Occipital lobe (tissue), 2 donors: ENCODE measurements around the gene LTO1. TPM values are rescaled to one million over a fixed set of nuclear protein-coding genes. Genes with fewer than 3 reads are reported as not detected.
"Not testable (repeated sequence)": the region's sequence is repeated elsewhere in the genome, so short reads cannot be mapped to it uniquely, and the experiment has no call there.

Experiments
- DNase-seq: peaks from one replicate; lab custom pipeline; 2025; lab: John Stamatoyannopoulos, UW
- total RNA-seq: library from RNA; depleted of rRNA; stranded (reverse); fragments of >200 nt; gene quantifications from one replicate; pipeline ENCODE4 v1.2.3, GENCODE V29; 2014

Gene LTO1
- total RNA-seq, 1 donor from 2014 or later: 17.9 TPM

DNA sequence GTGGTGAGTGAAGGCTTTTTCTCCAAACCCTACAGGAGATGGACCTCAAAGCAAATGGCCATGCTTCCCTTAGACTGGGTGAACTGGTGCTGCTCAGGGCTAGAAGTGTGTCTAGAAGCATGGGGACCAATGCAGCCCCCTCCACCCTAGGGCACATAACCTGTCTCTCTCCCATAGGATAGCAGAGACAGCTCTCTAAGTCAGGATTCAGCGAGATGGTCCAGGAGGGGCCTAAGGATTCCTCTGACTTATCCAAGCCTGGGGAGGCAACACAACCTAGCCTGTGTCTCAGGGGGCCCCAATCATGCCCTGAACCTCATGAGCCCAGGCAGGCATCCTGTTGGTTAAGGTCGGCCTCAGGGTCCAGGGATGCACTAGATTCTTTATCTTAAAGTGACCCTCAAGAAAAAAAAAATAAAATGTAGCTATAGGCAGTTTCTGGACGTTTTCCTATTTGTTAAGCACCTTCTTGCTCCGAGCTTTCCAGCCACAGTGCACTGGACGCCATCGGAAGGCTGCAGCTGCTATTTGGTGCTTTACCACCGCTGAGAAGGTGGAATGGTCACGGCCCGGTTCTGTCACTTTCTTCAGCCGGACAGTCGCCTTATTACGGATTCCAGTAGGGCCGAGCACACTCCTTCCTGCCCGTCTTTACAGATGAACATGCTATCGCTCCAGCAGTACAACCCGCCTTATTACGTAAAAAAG, 39.2 kb downstream of the LTO1 start:
- DNase-seq: no peak

DNA sequence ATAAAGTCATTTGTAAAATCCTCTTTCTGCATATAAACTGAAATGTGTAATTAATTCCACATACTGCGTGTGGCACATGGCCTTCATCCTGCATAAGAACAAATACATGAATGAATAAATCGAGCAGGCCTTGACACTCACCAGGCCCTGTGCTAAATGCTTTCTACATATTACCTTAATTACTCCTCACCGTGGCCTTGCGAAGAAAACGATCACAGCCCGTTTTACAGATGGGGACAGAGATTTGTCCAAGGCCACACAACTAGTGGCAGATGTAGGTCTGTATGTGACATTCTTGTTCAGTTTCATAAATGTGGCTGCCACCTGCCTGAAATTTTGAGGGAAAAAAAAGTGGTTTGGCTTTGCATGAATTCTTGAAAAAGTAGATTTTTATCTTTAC, 40.0 kb downstream of the LTO1 start:
- no peak for DNase-seq

DNA sequence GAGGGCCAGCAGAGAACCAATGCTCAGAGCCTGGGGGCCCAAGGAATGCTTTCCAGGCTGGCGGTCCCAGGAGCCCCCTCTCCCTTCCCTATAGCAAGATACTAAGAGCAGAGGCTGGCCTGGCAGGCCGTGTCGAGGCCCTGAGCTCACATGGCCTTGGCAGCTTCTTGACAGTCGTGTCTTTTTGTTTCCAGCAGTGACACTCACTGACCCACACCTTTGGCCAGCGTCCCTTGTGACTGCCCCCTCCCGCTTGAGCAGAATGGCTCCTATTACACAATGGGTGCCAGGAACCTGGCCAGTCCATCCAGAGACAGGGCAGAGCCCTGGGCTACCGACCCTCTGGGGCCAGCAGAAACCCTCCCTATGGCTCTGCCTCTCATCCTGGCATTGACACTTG, 40.6 kb downstream of the LTO1 start:
- DNase-seq: no peak

GRCh38 chr11:69634069-69634468, 41.1 kb downstream of the LTO1 start:
- no peak for DNase-seq

- no peak for DNase-seq
These were observed 42.3 kb downstream of the LTO1 start for GRCh38 chr11:69632900-69633299.

DNA sequence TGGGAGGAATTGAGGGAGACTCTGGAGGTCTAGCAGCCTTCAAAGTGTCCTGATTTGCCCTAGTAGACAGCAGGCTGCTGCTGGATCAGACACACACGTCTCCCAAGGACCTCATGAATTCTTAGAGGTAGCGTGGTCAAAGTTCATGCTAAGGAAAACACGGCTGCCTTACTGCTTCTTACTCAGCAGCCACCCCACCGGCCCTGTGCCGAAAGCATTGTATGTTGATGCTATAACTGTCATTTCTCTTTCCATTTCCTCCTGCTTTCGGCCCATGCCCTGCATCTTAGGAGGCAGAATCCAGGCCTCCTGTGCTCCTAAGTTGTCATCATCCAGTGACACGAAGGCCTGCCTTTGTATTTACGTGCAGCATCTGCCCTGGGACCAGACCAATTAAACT, 44.7 kb downstream of the LTO1 start:
- DNase-seq: no peak

- no peak for DNase-seq
These were observed 45.1 kb downstream of the LTO1 start for GRCh38 chr11:69630017-69630416.

DNA sequence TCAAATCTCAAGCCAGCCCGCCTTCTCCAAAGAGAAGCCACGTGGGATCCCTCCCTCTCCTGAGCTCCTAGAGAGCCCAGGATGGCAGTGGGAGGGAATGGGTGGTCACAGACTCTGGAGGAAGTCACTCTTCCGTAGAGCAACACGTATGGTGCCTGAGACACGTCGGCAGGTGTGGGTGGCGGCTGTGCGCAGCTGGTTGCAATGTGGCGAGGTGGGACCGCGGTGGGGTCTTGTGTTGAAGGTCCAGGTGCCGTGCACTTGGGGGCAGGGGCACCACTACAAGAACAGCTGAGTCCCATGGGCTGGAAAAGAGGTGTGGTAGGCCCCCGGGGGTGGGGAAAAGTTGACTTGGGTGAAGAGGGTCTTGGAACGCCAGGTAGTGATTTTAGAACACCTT, 47.6 kb downstream of the LTO1 start:
- DNase-seq: no peak

GRCh38 chr11:69625476-69625875, 49.7 kb downstream of the LTO1 start:
- no peak for DNase-seq

DNA sequence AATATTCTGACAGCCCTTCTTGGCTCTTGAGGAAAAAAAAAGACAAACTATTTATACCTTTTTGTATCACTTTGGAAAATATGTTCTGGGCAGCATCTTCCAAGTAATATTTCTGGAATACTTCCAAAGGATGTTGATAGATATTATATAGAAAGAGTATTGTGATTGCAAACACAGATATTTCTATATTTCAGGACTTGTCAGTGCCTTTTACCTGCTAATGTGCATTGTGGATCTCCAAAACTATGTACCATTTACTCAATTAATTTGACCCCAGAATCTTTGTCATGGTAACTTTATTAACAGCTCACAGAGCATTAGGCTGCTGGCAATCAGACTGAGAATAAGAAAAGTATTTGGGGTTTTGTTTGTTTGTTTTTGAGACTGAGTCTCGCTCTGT, 50.9 kb downstream of the LTO1 start:
- no peak for DNase-seq

GRCh38 chr11:69622097-69622681, 53.0 kb downstream of the LTO1 start:
- not testable (repeated sequence) for DNase-seq

- DNase-seq: no peak
These were observed 54.4 kb downstream of the LTO1 start for GRCh38 chr11:69620683-69621290.

DNA sequence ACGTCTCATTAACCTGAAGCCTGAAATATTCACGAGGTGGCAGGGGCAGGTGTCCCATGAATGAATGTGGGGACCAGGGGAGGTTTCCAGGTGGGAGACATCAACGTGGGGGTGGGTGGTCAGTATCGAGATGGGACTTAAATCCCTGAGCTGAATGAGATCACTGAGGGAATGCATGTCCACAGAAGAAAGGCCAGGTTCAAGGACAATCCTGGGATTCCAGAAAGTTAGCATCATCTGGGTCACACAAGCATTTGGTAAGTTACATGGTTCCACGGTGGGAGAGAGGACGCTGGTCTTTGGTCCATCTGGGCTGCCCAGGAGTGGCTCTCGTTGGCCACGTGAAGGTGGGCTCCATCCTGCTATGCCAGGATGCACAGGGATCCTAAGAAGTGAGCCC, 56.9 kb downstream of the LTO1 start:
- DNase-seq: no peak

GRCh38 chr11:69617682-69618081, 57.5 kb downstream of the LTO1 start:
- no peak for DNase-seq

DNA sequence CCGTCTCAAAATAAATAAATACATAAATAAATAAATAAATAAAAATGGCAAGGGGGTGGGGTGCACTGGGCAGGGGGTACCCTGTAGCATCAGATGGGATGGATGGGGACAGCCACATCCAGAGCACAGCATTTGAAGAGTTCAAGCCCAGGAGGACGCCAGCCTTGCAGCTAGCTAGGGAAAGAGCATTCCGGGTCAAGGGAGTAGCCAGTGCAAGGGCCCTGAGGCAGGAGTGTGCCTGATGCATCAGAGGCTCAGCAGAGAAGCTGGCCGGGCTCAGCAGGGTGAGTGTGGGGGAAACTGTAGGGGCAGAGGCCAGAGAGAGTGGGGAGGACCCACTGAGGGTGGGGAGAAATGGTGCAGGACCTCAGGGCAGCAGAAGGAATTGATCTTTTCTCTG, 57.9 kb downstream of the LTO1 start:
- DNase-seq: no peak

Other genes with a start within 250 kb of the LTO1 start
- gene LINC01488, start 193.7 kb downstream of the LTO1 start, total RNA-seq: not detected
- 14.0 TPM for gene CCND1, start 34.2 kb downstream of the LTO1 start, total RNA-seq
- not detected for gene FGF19, start 28.7 kb upstream of the LTO1 start, total RNA-seq
- not detected for gene FGF4, start 100.0 kb upstream of the LTO1 start, total RNA-seq
- not detected for gene FGF3, start 144.1 kb upstream of the LTO1 start, total RNA-seq